Limb (tissue), 2 donors: ENCODE data around the gene GTF2IRD1.
"Not testable (repeated sequence)": the region's sequence is repeated elsewhere in the genome, so short reads cannot be mapped to it uniquely, and the experiment has no call there.

ENCODE experiments used
- DNase-seq, 2 donors: peaks; one replicate each; pipeline ENCODE4 v3.0.0-alpha.2; 2016; ENCODE audit errors: extremely low spot score in 2 of 2

GTF2IRD1 gene

GRCh38 chr7:74651133-74651504 lies 197.4 kb downstream of the GTF2IRD1 start:
- DNase-seq = not testable (repeated sequence)
